LNCaP clone FGC (cell line): ENCODE data around the gene RUNX2.

Experiments
- DNase-seq: peaks from one replicate; pipeline ENCODE4 v3.0.0-alpha.2; 2011; ENCODE audit warnings: low read depth
- H3K4me3 ChIP-seq: 2 replicates; pipeline ENCODE4 v1.5.1; 2011; ENCODE audit warnings: mild to moderate bottlenecking, low read depth, low read length, control low read depth
- CTCF ChIP-seq: IDR thresholded peaks from 2 replicates; pipeline ENCODE4 v1.5.1; 2012; ENCODE audit warnings: mild to moderate bottlenecking; ENCODE audit not compliant: control insufficient read depth, insufficient read depth; ENCODE audit errors: extremely low read depth

RUNX2 gene

DNA sequence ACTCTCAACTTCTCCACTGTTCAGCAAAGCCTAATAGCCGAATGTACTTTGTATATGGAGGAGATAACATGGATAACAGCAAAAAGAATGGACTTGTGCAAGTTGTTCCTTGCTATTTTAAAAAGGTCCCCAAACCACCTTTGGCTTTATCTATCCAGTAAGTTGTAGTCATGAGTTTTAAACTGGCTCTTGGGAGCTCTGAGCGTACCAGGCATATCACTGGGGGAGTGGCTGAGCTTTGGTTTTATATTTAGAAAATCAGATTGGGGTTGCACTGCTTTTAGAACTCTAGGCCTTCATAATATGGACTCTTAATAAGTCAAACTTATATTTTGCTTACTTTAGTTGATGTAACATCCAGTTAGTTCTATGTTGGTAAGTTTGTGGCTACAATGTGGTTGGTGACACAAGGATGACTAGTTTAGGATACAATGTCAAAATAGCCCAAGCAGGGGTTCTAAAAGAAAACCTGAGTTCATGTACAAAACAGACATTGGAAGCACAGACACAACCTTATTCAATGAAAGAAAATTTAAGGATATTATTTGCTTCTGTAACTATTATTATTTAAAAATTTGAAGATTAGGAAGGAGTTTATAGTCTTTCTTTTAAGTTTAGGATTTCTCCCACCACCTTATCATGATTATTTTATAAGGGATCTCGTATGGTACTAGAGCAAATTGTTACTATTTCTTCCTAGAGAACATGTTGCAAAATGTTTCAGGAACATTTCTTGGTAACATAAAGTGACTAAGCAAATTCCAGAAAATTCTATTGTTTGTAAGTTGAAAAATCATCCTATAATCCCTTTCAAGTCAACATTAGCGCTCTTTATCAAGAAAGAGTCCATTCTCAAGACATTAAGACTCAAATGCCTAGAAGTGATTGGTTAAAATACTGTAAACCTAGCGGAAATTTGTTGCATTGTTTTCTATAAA, 215.4 kb downstream of the RUNX2 start:
- no peak for DNase-seq

GRCh38 chr6:45545416-45545815, 217.3 kb downstream of the RUNX2 start:
- no peak for TF ChIP-seq CTCF
- no peak for DNase-seq

More for the DNA sequence above, 215.4 kb downstream of the RUNX2 start:
- no peak overlapping the region for H3K4me3 ChIP-seq
- TF ChIP-seq CTCF = no peak

GRCh38 chr6:45548657-45549515, 220.8 kb downstream of the RUNX2 start:
- no peak for TF ChIP-seq CTCF
- H3K4me3 ChIP-seq = no peak overlapping the region
- DNase-seq = no peak

More at GRCh38 chr6:45545416-45545815, 217.3 kb downstream of the RUNX2 start:
- no peak overlapping the region for H3K4me3 ChIP-seq

- no peak for TF ChIP-seq CTCF
- no peak overlapping the region for H3K4me3 ChIP-seq
- no peak for DNase-seq
These were observed 224.4 kb downstream of the RUNX2 start for GRCh38 chr6:45552536-45552935.

DNA sequence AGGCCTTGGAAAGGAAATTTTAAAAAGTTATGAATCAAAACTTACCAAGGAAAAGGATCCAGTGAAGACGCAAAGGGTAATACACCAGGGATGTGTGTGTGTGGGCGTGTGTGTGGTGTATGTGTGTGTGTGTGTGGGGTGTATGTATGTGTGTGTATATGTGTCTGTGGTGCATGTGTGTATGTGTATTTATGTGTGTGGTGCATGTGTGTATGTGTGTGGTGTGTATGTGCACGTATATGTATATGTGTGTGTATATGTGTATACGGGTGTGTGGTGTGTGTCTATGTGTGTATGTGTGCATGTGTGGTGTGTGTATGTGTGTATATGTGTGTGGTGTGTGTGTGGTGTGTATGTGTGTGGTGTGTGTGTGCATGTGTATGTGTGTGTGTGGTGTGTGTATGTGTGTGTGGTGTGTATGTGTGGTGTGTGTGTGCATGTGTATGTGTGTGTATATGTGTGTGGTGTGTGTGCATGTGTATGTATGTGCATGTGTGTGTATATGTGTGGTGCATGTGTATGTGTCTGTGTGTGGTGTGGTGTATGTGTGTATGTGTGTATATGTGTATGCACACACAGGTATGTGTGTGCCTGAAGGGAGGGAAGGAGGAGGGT, 225.7 kb downstream of the RUNX2 start:
- TF ChIP-seq CTCF = no peak
- DNase-seq = no peak

GRCh38 chr6:45554591-45554990, 226.5 kb downstream of the RUNX2 start:
- no peak overlapping the region for H3K4me3 ChIP-seq
- no peak for TF ChIP-seq CTCF
- no peak for DNase-seq

More for the DNA sequence above, 225.7 kb downstream of the RUNX2 start:
- no peak overlapping the region for H3K4me3 ChIP-seq
